Erythroblast (primary cell): ENCODE measurements around the gene ESRRA.

ENCODE experiments used
- DNase-seq, 2 experiments: peaks; one replicate each; lab custom pipeline; 2025; lab: John Stamatoyannopoulos, UW
- GATA1 ChIP-seq: IDR thresholded peaks from 2 replicates; pipeline ENCODE4 v1.6.1; 2011; ENCODE audit warnings: low read depth, mild to moderate bottlenecking, control low read depth, low read length, moderate library complexity
- POLR2A ChIP-seq: IDR thresholded peaks from 2 replicates; pipeline ENCODE4 v1.6.1; 2011; ENCODE audit warnings: mild to moderate bottlenecking, low read length

ESRRA gene

DNA sequence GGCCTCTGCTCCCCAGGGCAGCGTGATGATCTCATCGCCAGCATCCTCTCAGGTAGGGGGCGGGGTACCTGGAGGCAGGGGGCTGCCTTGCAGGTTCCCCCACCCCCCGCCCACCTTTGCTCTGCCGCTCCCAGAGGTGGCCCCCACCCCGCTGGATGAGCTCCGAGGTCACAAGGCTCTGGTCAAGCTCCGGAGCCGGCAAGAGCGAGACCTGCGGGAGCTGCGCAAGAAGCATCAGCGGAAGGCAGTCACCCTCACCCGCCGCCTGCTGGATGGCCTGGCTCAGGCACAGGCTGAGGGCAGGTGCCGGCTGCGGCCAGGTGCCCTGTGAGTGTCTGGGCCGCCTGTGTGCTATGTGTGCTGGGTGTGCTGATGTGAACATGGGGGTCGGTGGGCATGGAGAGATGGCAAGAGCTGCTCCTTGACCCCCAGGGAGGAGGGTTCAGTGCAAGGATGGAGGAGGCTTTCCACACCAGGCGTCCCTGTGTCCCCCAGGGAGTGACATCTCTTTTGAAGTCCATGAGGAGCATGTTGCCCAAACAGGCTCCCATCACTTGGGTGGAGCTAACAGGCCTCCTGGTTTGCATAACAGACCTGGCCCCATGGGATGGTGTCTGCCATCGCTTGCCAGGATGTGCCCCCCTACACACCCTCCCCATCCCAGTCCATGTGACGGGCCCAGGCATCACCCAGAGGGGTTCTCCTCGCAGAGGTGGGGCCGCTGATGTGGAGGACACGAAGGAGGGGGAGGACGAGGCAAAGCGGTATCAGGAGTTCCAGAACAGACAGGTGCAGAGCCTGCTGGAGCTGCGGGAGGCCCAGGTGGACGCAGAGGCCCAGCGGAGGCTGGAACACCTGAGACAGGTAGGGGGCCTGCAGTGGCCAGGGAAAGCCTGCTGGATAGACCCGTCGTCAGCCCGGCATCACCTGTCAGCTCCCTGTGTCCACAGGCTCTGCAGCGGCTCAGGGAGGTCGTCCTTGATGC, 39.9 kb upstream of the ESRRA start:
- no peak for DNase-seq
- TF ChIP-seq GATA1 (no peak), POLR2A (no peak)

DNA sequence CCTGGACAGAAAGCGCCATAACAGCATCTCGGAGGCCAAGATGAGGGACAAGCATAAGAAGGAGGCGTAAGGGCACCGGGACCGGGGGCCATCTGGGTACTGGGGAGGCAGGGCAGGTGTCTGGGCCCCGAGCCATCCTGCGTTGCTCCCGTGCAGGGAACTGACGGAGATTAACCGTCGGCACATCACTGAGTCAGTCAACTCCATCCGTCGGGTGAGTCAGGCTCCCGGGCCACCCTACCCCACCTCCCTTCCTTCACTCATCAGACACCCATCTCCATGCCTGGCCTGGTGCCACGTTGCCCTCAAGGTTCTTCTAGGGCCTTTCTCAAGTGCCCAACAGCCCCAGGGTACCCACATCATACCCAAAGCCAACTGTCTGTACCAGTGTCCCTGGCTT, 39.0 kb upstream of the ESRRA start:
- no peak for DNase-seq
- TF ChIP-seq POLR2A (no peak), GATA1 (no peak)

DNA sequence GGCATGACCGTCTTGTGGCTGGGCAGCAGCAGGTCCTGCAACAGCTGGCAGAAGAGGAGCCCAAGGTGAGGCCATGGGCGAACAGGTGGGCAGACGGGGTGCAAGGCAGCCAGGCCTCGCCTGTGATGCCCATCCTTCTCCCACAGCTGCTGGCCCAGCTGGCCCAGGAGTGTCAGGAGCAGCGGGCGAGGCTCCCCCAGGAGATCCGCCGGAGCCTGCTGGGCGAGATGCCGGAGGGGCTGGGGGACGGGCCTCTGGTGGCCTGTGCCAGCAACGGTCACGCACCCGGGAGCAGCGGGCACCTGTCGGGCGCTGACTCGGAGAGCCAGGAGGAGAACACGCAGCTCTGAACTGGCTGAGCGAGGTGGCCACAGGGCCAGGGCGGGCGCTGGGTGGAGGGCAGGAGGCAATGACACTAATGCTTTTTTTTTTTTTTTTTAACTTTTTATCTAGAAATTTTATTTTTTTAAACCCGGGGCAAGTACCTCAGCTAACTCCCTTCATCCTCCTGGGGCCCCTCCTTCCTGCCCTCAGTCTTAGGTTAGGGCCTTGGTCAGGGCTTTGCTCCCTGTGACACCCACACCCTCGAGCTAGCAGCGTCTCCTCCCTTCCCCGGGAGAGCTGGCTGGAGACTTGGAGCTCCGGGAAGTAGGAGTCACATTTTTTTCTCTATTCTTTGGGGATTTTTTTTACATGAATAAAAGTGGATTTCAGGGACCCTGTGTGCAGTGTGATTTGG, 37.9 kb upstream of the ESRRA start:
- DNase-seq: no peak
- no peak for TF ChIP-seq GATA1
- TF ChIP-seq POLR2A: no peak

DNA sequence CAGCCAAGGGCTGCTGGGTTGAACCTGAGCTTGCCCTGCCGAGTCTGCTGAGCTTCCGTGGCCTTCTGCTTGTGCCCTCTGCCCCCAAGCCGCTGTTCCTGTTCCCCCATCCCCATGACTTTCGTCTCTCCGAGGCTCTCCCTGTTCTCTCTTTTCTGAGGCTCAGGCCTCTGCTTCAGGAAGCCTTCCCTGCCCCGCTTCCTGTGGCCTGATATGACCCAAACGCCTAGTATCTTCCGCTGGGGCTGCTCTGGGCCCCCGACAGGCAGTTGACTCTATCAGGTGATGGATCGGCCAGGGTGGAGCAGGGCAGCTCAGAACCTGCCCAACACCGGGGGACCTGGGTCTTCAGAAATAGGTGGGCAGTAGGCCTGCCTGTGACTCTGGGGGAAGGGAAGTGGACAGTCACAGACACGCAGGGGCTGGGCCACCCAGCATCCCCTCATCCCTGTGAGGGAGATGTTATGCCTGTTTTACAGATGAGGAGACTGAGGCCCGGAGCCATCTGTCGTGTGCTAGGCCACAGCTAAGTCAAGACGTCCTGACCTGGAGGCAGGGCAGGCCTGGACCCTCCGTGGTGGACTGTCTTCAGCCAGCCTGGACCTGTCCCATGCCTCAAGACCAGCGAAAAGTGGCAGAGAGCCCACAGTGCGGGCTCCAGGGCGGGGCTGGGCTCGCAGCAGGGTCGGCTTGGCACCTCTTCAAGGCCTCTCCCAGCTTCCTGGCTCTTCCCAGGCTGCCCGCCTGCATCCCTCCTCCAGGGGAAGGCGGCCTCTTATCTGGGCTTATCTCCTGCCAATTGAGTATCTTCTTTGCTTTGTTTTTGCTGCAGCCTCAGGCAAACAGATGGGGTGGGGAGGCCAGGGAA, 37.1 kb upstream of the ESRRA start:
- peak; percentile 50 to 67 for DNase-seq
- no peak for TF ChIP-seq POLR2A
- TF ChIP-seq GATA1: peak; percentile 43

DNA sequence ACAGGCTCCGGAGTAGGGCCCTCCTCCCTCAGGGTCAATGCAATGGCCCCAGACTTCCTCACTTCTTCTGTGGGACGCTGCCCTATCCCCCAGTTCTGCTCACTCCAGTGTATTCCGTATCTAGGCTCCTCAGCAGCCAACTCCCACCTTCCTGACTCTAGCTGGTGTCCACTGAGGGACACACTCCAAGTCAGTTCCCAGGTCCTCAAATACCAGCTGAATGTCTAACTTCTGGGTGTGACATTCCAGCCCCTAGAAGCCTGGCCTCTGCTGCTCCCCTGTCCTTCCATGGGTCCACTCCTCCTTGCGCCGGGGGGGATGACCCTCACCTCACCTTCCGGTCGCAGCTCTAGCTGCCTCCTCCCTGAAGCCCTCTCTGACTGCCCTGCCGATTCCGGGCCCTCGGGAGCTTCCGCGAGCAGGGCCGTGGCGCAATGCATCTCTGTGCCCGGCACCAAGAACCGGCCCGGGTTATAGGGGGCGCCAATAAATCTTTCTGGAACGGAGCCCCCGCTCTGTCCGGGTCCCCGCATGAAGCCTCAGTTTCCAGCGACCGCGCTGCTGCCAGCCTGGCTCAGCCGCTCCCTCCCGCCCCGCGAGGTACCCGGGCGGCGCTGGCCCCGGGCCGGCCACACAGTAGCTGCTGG, 36.3 kb upstream of the ESRRA start:
- peak; percentile 57 to 70 for DNase-seq
- no peak for TF ChIP-seq GATA1
- peak; percentile 33 for TF ChIP-seq POLR2A

DNA sequence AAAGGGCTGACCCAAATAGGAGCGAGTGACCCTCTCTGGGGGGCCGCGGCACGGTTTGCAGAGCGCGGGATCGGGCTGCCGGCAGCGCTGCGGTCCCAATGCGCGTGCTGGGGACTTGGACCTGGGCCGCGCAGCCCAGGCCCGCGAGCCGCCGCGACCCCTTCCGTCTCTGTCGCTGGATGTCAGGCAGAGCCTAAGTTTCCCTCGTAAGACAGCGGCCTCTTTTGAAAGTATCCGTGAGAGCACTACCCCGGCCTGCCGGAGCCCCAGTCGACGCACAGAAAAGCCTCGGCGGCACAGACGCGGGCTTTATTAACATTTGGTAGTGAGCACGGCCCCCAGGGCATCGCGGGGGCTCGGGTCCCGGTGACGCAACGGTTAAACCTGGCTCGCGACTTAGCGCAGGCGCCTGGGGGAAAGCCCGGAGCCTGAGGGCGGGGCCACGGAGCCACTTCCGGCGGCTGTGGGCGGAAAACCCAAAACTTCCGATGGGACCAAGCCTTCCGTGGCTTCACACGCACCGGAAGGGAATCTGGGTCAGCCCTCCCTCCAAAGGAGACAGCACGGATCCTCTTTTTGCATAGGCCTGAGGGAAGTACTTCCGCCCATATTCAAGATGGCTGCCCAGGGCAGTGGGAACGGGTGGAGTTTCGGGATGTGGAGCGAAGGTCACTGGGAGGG, 35.6 kb upstream of the ESRRA start:
- peak; percentile 98 to 99 for DNase-seq
- TF ChIP-seq POLR2A: peak; percentile 83
- no peak for TF ChIP-seq GATA1

DNA sequence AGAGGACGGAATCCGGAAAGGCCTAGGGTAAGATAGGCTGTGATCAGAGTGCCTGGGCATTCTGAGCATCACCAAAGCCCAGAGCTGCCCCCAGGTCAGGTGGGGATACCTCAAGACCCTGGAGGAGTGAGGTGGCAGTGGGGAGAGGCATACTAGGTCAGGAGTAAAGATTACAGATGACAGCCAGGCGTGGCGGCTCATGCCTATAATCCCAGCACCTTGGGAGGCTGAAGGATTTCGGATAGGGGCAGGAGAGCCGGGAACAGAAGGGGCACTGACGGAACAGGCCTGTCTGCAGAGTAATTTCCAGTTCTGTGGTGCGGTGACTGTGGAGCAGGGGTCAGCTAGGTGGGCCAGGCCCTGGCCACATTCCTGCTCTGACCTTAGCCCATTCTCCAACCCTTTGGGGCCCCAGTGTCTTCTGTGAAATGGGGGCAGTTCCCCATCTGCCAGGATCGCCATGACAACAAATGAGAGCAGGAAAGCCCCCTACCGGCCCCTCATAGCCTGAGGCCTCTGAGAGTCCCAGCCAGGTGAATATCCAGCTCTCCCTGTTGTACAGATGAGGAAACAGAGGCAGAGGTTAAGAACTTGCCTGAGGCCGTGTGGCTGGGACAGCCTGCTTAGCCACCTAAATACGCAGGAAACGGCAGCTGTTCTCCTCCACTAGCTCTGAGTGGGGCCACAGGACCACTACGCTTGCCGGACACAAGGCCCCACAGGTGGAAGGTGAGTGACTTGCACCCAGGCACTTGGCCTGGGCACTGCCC, 30.1 kb upstream of the ESRRA start:
- TF ChIP-seq GATA1 (no peak), POLR2A (no peak)
- DNase-seq: no peak

DNA sequence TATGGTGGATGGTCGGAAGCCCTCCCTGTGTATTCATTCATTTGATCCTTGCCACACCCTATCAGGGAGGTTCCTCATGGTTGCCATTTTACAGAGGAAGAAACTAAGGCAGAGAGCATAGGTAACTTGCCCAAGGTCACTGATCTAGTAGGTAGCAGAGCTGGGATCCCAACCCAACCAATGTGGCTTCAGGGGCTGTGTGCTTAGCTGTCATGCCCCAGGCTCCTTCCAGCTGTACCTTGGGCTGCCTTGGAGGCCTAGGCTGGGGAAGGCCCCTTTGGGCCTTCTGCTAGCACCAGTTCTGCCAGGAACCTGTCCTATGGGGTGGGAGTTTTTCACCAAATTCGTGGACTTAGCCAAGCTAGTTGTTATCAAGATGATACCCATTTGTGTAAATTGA, 29.5 kb upstream of the ESRRA start:
- no peak for TF ChIP-seq GATA1
- no peak for DNase-seq

DNA sequence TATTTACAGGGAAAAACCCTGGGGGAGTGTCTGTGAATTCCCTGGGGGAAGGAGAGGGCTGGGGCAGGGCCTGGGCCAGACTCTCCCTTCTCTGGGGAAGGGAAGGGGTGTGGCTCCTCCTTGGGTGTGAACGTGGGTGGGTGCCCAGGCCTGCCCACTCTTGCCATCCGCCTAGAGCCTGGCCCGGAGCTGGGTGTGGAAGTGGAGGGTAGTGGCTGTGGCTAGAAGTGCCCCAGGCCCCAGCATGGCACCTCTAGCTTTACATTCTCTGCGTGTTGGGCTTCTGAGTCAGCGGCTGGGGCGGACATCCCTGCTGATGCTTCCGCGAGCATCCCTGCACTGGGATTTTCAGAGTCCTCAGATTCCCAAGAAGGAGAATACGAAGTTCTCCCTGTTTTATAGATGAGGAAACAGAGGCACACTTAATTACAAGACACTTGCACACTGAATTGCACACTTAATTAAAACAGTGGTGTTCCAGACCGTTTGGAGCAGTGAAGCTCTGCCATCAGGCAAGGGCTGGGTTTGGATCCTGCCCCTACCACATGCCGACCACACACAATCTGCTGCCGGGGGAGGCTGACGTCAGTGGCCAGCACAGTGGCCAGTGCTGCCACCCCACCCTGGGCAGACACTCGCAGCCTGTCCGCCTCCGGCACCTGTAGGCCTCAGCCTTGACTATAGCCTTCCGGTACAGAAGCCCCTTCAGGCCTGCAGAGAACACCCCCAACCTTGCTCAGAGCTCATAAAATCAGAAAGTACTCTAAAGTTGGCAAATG, 28.5 kb upstream of the ESRRA start:
- no peak for DNase-seq

DNA sequence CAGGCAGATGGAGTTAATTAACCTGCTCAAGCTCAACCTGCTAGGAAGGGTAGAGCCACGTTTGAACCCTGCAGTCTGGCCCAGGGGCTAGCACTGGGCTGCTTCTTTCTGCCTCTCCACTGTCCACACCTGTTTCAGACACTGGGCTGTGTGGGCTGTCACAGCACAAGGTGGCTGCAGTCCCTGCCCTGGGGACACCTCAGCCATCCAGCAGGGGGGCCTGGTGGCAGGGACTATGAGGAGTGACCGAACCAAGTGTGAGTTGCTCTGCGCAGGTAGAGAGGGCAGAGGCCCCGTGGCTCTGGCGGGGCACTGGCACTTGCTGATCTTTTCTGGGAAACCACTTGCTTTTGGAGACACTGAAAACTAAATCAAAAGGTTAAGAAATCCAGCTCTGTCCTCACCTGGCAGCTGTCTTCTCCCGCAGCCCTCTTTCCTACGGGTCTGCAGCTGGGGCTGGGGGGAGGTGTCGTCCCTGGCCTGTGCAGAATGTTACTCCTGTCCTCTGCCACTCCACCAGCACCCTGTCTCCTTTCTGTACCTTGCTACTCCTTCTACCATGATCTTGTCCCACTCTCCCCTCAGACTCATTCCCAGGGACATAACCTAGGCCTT, 26.6 kb upstream of the ESRRA start:
- TF ChIP-seq GATA1: no peak
- TF ChIP-seq POLR2A: no peak
- no peak for DNase-seq

More for the DNA sequence above, 28.5 kb upstream of the ESRRA start:
- TF ChIP-seq POLR2A (no peak), GATA1 (no peak)
